H1 (cell line): ENCODE results near the gene ID2. TPM values are rescaled to one million over a fixed set of nuclear protein-coding genes. Genes with fewer than 3 reads are reported as not detected.
A peak's percentile ranks its signal among the peaks of the same experiment; 100 is the strongest.

Source experiments
- CTCF ChIA-PET: fragments of 300-600 bp; sonication (Branson Sonifier 250); formaldehyde crosslinking; loops from one replicate; lab custom pipeline; 2021; ENCODE audit not compliant: partially characterized antibody; lab: Charles Lee
- POLR2A ChIA-PET: fragments of 300-600 bp; sonication (Branson Sonifier 250); formaldehyde crosslinking; loops from one replicate; lab custom pipeline; 2021; ENCODE audit warnings: inconsistent platforms; ENCODE audit not compliant: partially characterized antibody; lab: Charles Lee
- DNase-seq, 2 experiments: peaks; one replicate each; pipeline versions ENCODE4 v3.0.0 to v3.0.0-alpha.2; 2010 to 2022; ENCODE audit warnings: low spot score in 2 of 2, low read depth in 1 of 2, mixed read lengths in 1 of 2
- FAIRE-seq: peaks from 2 replicates; lab custom pipeline; 2011; peaks lifted over from hg19 to GRCh38; lab: Jason Lieb, UNC
- H2AFZ ChIP-seq: 2 replicates; pipeline ENCODE4 v1.8.1; 2012; ENCODE audit warnings: low read length, inconsistent platforms
- H2AK5ac ChIP-seq: 2 replicates; pipeline ENCODE4 v1.6.1; 2013; ENCODE audit warnings: low read depth, low read length
- H2BK120ac ChIP-seq: replicated peaks from 2 replicates; pipeline ENCODE3; 2013; ENCODE audit warnings: low read depth, low read length, inconsistent platforms
- H2BK12ac ChIP-seq: 2 replicates; pipeline ENCODE4 v1.6.1; 2013; ENCODE audit warnings: low read depth, low read length
- H2BK15ac ChIP-seq: 2 replicates; pipeline ENCODE4 v1.6.1; 2013; ENCODE audit warnings: low read length
- H2BK20ac ChIP-seq: 2 replicates; pipeline ENCODE4 v1.6.1; 2013; ENCODE audit warnings: low read length
- H2BK5ac ChIP-seq: 2 replicates; pipeline ENCODE4 v1.6.1; 2013; ENCODE audit warnings: low read depth, low read length
- H3K14ac ChIP-seq: 2 replicates; pipeline ENCODE4 v1.6.1; 2013; ENCODE audit warnings: inconsistent platforms; ENCODE audit not compliant: insufficient read length
- H3K18ac ChIP-seq: 2 replicates; pipeline ENCODE4 v1.6.1; 2013; ENCODE audit warnings: low read length; ENCODE audit errors: extremely low read depth
- H3K23ac ChIP-seq: 2 replicates; pipeline ENCODE4 v1.6.1; 2013; ENCODE audit warnings: inconsistent platforms; ENCODE audit not compliant: insufficient read length
- H3K23me2 ChIP-seq: 2 replicates; pipeline ENCODE4 v1.6.1; 2013; ENCODE audit warnings: low read depth, low read length
- H3K27ac ChIP-seq: 2 replicates; pipeline ENCODE4 v1.6.1; 2011; ENCODE audit warnings: low read depth, low read length, inconsistent platforms
- H3K27me3 ChIP-seq, 4 experiments: replicated peaks in 1 of 4; 1 replicate in 1 of 4; 2 replicates in 3 of 4; pipeline versions ENCODE4 v1.6.1 to v1.8.1; 2011 to 2013; ENCODE audit warnings: low read length in 3 of 4, mild to moderate bottlenecking in 3 of 4, inconsistent platforms in 2 of 4, mixed read lengths in 2 of 4, moderate library complexity in 1 of 4; ENCODE audit not compliant: control insufficient read depth in 3 of 4, insufficient read depth in 3 of 4; ENCODE audit errors: extremely low read depth in 1 of 4
- H3K36me3 ChIP-seq, 4 experiments: 2 replicates each; pipeline versions ENCODE4 v1.6.1 to v1.8.1; 2011 to 2013; ENCODE audit warnings: mild to moderate bottlenecking in 4 of 4, low read length in 3 of 4, moderate library complexity in 2 of 4, control low read depth in 1 of 4, inconsistent platforms in 1 of 4; ENCODE audit not compliant: insufficient read depth in 4 of 4, control insufficient read depth in 2 of 4
- H3K4ac ChIP-seq: replicated peaks from 2 replicates; pipeline ENCODE3; 2013; ENCODE audit warnings: low read length, low read depth, mixed read lengths, inconsistent platforms; ENCODE audit not compliant: insufficient read length
- H3K4me1 ChIP-seq, 4 experiments: replicated peaks in 1 of 4; 1 replicate in 1 of 4; 2 replicates in 3 of 4; pipeline versions ENCODE4 v1.6.1 to v1.8.1; 2011 to 2013; ENCODE audit warnings: low read length in 3 of 4, inconsistent platforms in 2 of 4, mixed read lengths in 1 of 4; ENCODE audit not compliant: insufficient read depth in 4 of 4, control insufficient read depth in 3 of 4
- H3K4me2 ChIP-seq, 2 experiments: 2 replicates each; pipeline versions ENCODE4 v1.6.1 to v1.8.1; 2011 to 2013; ENCODE audit warnings: low read depth in 2 of 2, low read length in 2 of 2, control low read depth in 1 of 2, inconsistent platforms in 1 of 2, mild to moderate bottlenecking in 1 of 2; ENCODE audit not compliant: insufficient read depth in 1 of 2
- H3K4me3 ChIP-seq, 4 experiments: fragments of 200-600, 300-600 bp in 1 of 4; sonication (generic), shearing (Covaris generic), sonication (Bioruptor Twin) in 1 of 4; 2 replicates each; pipeline versions ENCODE4 v1.5.1 to v1.8.1; 2011 to 2016; ENCODE audit warnings: low read length in 4 of 4, low read depth in 3 of 4, control low read depth in 2 of 4, inconsistent platforms in 2 of 4, mild to moderate bottlenecking in 2 of 4, mixed read lengths in 1 of 4, moderate library complexity in 1 of 4; ENCODE audit not compliant: insufficient read depth in 2 of 4; ENCODE audit errors: extremely low read depth in 1 of 4
- H3K56ac ChIP-seq: replicated peaks from 2 replicates; pipeline ENCODE3; 2013; ENCODE audit warnings: low read depth, mild to moderate bottlenecking, mixed read lengths, low read length, inconsistent platforms; ENCODE audit not compliant: insufficient read length
- H3K79me1 ChIP-seq: 2 replicates; pipeline ENCODE4 v1.6.1; 2013; ENCODE audit warnings: low read depth, low read length, control low read depth
- H3K79me2 ChIP-seq, 2 experiments: 2 replicates each; pipeline versions ENCODE4 v1.6.1 to v1.8.1; 2012 to 2013; ENCODE audit warnings: low read length in 2 of 2, mild to moderate bottlenecking in 2 of 2, inconsistent platforms in 1 of 2; ENCODE audit not compliant: insufficient read depth in 2 of 2, control insufficient read depth in 1 of 2
- H3K9ac ChIP-seq, 4 experiments: replicated peaks in 1 of 4; 1 replicate in 1 of 4; 2 replicates in 3 of 4; pipeline versions ENCODE4 v1.6.1 to v1.8.1; 2011 to 2013; ENCODE audit warnings: low read depth in 3 of 4, low read length in 3 of 4, control low read depth in 2 of 4, mild to moderate bottlenecking in 2 of 4, moderate library complexity in 2 of 4, inconsistent platforms in 1 of 4; ENCODE audit errors: extremely low read depth in 1 of 4
- H3K9me3 ChIP-seq, 2 experiments: 2 replicates each; pipeline versions ENCODE4 v1.6.1 to v1.8.1; 2012 to 2013; ENCODE audit warnings: mild to moderate bottlenecking in 2 of 2, moderate library complexity in 2 of 2, control low read depth in 1 of 2, inconsistent platforms in 1 of 2, low read depth in 1 of 2, low read length in 1 of 2, mixed read lengths in 1 of 2; ENCODE audit not compliant: insufficient read depth in 2 of 2
- H4K20me1 ChIP-seq, 2 experiments: replicated peaks in 1 of 2; 2 replicates each; pipeline versions ENCODE3 to v1.8.1; 2011 to 2013; ENCODE audit warnings: inconsistent platforms in 2 of 2, low read length in 2 of 2, mild to moderate bottlenecking in 1 of 2; ENCODE audit not compliant: insufficient read depth in 2 of 2, control insufficient read depth in 1 of 2
- H4K5ac ChIP-seq: 2 replicates; pipeline ENCODE4 v1.6.1; 2013; ENCODE audit warnings: low read length, low read depth, mixed read lengths, inconsistent platforms; ENCODE audit not compliant: insufficient read length
- H4K8ac ChIP-seq: 2 replicates; pipeline ENCODE4 v1.8.0; 2013; ENCODE audit warnings: mild to moderate bottlenecking, moderate library complexity, low read length, inconsistent platforms; ENCODE audit not compliant: insufficient read depth; ENCODE audit errors: extremely low read depth
- H4K91ac ChIP-seq: replicated peaks from 2 replicates; pipeline ENCODE3; 2013; ENCODE audit warnings: low read length, mixed read lengths, inconsistent platforms; ENCODE audit not compliant: insufficient read length
- RBBP5 ChIP-seq: IDR thresholded peaks from 2 replicates; pipeline ENCODE4 v1.7.1; 2012; ENCODE audit warnings: low read depth, mild to moderate bottlenecking, inconsistent platforms, low read length, moderate library complexity, borderline replicate concordance
- RFX5 ChIP-seq: IDR thresholded peaks from 2 replicates; pipeline ENCODE4 v1.6.1; 2011; ENCODE audit warnings: low read depth, low read length, improper control_type of control experiment, borderline replicate concordance
- ZNF274 ChIP-seq: IDR thresholded peaks from 2 replicates; pipeline ENCODE4 v1.7.0; 2012; ENCODE audit warnings: low read length, borderline replicate concordance; ENCODE audit errors: extremely low read depth
- WGBS, 2 experiments: shearing (Covaris generic) in 1 of 2; methylation state at CpG; one replicate each; pipeline versions ENCODE4 v1.1.6 to v1.1.7; 2013 to 2015; ENCODE audit warnings: low lambda C conversion rate in 2 of 2, mixed read lengths in 2 of 2, inconsistent platforms in 1 of 2, low coverage in 1 of 2, missing lambda C conversion rate in 1 of 2; ENCODE audit not compliant: insufficient replicate concordance in 2 of 2, insufficient coverage in 1 of 2, insufficient read length in 1 of 2; ENCODE audit errors: extremely low coverage in 1 of 2, missing lambda C conversion rate in 1 of 2; 5-methylcytosine and 5-hydroxymethylcytosine counted together
- polyA plus RNA-seq, 7 experiments: library from polyadenylated mRNA; depleted of rRNA in 3 of 7; stranded (reverse) in 5 of 7; unstranded in 2 of 7; fragments of >200 nt in 5 of 7; fragments of 200-250 nt in 2 of 7; gene quantifications; 1 replicate in 5 of 7; 2 replicates in 1 of 7; 4 replicates in 1 of 7; pipeline versions ENCODE4 v1.2.1 to v1.2.3, GENCODE V29; 2011 to 2013; ENCODE audit warnings: missing spikeins in 2 of 7, mixed read lengths in 2 of 7
- total RNA-seq: library from RNA; stranded (reverse); fragmentation: NEBNext Ultra II Directional; extraction: Animal tissue kit (Norgen Biotek cat#: 25700); gene quantifications from 2 replicates; pipeline ENCODE4 v1.2.1, GENCODE V29; 2021

The ID2 gene
- total and polyA plus RNA-seq, 2 of the 8 experiments (the other 6 are each of a cell fraction or from before 2014, with no cell fraction given) = 36.7 to 214 TPM

DNA sequence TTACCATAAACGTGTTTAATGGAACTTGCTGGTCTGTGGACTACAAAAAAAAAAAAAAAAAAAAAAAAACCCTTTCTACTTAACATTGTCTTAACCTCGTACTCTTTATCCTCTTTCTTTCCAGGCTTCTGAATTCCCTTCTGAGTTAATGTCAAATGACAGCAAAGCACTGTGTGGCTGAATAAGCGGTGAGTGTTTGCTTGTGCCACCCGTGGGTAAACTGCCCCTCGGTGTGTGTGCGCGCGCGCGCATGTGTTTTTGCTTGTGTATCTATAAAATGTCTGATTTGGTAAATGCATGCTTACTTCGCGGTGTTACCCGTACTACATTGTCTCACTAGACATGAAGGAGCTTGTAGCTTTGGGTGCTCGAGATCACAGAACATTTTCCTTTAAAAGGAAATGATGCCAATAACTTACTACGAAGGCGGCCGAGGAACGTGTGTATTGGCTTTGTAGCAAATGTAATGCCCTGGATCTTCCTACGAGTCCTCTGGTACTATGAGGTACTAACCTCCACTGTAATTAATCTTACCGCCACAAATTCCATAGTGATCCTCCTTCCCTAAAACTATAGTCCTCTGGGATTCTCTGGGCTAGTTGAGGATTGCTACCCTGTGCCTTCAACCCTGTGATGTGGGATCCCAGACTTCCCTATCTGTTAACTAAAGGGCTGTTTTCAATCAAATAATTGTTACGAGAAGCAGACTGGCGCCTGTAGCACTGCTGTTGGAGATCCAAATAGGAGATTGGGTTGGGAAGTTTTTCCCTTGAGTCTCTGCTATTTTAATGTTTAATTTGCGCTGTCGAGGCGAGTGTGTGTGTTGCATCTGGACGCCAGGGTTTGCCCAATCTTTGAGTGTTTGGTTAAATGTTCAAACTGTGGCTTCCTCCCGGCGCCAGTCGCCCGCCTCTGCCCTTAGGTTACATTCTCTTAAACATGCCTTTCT is 1.1 kb downstream of the ID2 start:
- no peak for FAIRE-seq
- H3K23ac ChIP-seq = no peak overlapping the region

More for the DNA sequence above, 1.1 kb downstream of the ID2 start:
- Histone ChIP-seq H3K4me2 (peak overlapping the region; percentile 90 to 97), H2BK20ac (no peak overlapping the region), H3K23me2 (peaks cover 27% of the 10 kb centered on the region), H3K27ac (no peak overlapping the region), H3K79me1 (no peaks in the 10 kb centered on the region), H3K4me1 (peaks cover 2 to 21% (median 12%) of the 10 kb centered on the region in 4 experiments)
- TF ChIP-seq RBBP5 (0 out of 2 replicates have a peak, but pooled peaks have one; percentile 6), ZNF274 (no peak), RFX5 (0 out of 2 replicates have a peak, but pooled peaks have one; percentile 12)
- TF ChIP-seq, all 59 proteins: peak for 2
- H2BK5ac ChIP-seq = no peak overlapping the region
- H2BK120ac ChIP-seq = no peak overlapping the region
- no peak overlapping the region for H4K91ac ChIP-seq
- H3K56ac ChIP-seq = no peak overlapping the region
- peak overlapping the region; percentile 55 to 78 (median 65); a peak in 6 of 7 replicates for H3K9ac ChIP-seq
- WGBS, 2 experiments = 8% methylated on average over 30 of the region's 30 CpGs; no CpG with 5 or more reads in 1 of the 2 experiments
- H3K18ac ChIP-seq = peak overlapping the region; percentile 28; the same call in 1 of the 2 replicates
- no peak overlapping the region for H2BK15ac ChIP-seq
- H3K4me3 ChIP-seq = peak overlapping the region; percentile 79 to 93 (median 89)
- H2AK5ac ChIP-seq = no peak overlapping the region
- H4K5ac ChIP-seq = no peak overlapping the region
- no peak overlapping the region for H2BK12ac ChIP-seq
- ChIA-PET POLR2A (interaction anchor here (0.5 to 4.1 kb wide), 14 partner anchors 8 to 1247 kb away, joined by 3 to 23 read pairs (median 6); no protein-coding TSS in a partner anchor), CTCF (interaction anchor here (0.8 to 1.4 kb wide), 2 partner anchors 157 to 161 kb away, joined by 3 to 4 read pairs; no protein-coding TSS in a partner anchor)
- H2AFZ ChIP-seq = no peak overlapping the region
- H3K27me3 ChIP-seq = peaks cover 0 to 31% (median 18%) of the 10 kb centered on the region in 4 experiments; a peak in 5 of 7 replicates
- H3K14ac ChIP-seq = no peak overlapping the region
- no peak overlapping the region for H4K8ac ChIP-seq
- H3K79me2 ChIP-seq = peaks cover 3 to 17% of the 10 kb centered on the region in 2 experiments; a peak in 3 of 4 replicates
- peaks cover 10 to 11% of the 10 kb centered on the region in 2 experiments for H4K20me1 ChIP-seq
- H3K4ac ChIP-seq = no peak overlapping the region
- H3K36me3 ChIP-seq = peaks cover 0 to 7% (median 0%) of the 10 kb centered on the region in 4 experiments; a peak in 2 of 8 replicates
- H3K9me3 ChIP-seq = no peaks in the 10 kb centered on the region
- no peak for DNase-seq
